ENCODE data around the gene KCNAB1. TPM values are rescaled to one million over a fixed set of nuclear protein-coding genes. Genes with fewer than 3 reads are reported as not detected.

KCNAB1 gene
- total and polyA plus RNA-seq, 2 of the 8 experiments (the other 6 are each of a cell fraction or from before 2014, with no cell fraction given), result 0.51 to 2.3 TPM

DNA sequence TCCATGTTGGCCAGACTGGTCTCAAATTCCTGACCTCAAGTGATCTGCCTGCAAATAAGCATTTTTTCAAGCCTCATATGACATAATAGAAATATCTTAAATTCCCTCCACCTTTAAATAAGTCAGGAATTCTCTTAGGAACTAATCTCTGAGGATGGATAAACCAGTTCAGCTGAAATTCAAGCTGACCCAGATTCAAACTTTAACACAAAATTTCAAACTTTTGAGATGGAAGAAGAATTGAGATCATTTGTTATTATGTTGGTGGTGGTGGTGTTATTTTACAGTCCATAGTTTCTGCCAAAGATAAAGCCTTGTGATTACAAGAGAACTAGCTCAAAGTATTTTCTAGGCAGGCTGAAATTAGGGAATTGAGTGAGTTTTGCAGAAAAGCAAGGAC lies 349.1 kb downstream of the KCNAB1 start (continued):
- TF ChIP-seq SIRT6 (IDR thresholded peaks at IDR 0.05; ENCODE audit: low read length) (no peak), CBX8 (IDR thresholded peaks at IDR 0.05; ENCODE audit: borderline replicate concordance, low read depth, low read length) (no peak), MAFK (IDR thresholded peaks at IDR 0.05; ENCODE audit: low read depth, low read length) (no peak), ZNF274 (IDR thresholded peaks at IDR 0.05; ENCODE audit: borderline replicate concordance, extremely low read depth, low read length) (no peak), GABPA (IDR thresholded peaks at IDR 0.05; ENCODE audit: borderline replicate concordance, insufficient read depth, low read length) (no peak), SP1 (IDR thresholded peaks at IDR 0.05; ENCODE audit: low read depth, low read length) (no peak), CTBP2 (IDR thresholded peaks at IDR 0.05; ENCODE audit: borderline replicate concordance, insufficient read depth, insufficient read length, low read length) (no peak), BCL11A (IDR thresholded peaks at IDR 0.05; ENCODE audit: low read depth in 2 of 2, low read length in 2 of 2) (no peak), EZH2 (IDR thresholded peaks at IDR 0.05; ENCODE audit: low read depth, low read length, severe bottlenecking) (no peak), RNF2 (IDR thresholded peaks at IDR 0.05; ENCODE audit: borderline replicate concordance, low read depth, low read length, missing control alignments, poor library complexity, severe bottlenecking) (no peak), FOSL1 (IDR thresholded peaks at IDR 0.05; ENCODE audit: insufficient read depth, low read depth, low read length) (no peak), HDAC2 (IDR thresholded peaks at IDR 0.05; ENCODE audit: borderline replicate concordance in 1 of 2, low read depth in 2 of 2, low read length in 2 of 2) (no peak), KDM1A (IDR thresholded peaks at IDR 0.05; ENCODE audit: borderline replicate concordance, low read length) (no peak), EGR1 (IDR thresholded peaks at IDR 0.05; ENCODE audit: borderline replicate concordance, low read depth, low read length) (no peak)
- TF ChIP-seq, protein P1, sequence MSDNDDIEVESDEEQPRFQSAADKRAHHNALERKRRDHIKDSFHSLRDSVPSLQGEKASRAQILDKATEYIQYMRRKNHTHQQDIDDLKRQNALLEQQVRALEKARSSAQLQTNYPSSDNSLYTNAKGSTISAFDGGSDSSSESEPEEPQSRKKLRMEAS (IDR thresholded peaks at IDR 0.05), result no peak

All from H1 (cell line).